ENCODE results near the gene CHRDL1.

DNA sequence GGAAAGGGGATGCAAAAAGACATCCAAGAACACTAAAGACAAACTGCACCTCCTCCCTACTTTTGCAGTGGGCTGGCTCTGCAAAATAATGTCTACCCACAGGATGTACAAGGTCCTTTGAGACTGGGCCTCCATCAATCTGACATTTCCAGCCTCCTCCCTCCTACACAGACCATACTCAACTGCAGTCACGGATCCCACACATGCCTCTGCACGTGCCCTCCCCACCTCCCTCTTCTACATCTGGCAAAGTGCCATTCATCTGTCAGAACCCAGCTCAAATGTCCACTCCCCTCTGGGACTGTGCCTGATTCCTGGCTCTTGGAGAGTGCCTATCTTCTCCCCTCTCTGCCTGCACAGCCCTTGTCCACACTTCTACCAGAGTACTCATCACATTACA, 50.3 kb downstream of the CHRDL1 start:
- TF ChIP-seq, protein P1, sequence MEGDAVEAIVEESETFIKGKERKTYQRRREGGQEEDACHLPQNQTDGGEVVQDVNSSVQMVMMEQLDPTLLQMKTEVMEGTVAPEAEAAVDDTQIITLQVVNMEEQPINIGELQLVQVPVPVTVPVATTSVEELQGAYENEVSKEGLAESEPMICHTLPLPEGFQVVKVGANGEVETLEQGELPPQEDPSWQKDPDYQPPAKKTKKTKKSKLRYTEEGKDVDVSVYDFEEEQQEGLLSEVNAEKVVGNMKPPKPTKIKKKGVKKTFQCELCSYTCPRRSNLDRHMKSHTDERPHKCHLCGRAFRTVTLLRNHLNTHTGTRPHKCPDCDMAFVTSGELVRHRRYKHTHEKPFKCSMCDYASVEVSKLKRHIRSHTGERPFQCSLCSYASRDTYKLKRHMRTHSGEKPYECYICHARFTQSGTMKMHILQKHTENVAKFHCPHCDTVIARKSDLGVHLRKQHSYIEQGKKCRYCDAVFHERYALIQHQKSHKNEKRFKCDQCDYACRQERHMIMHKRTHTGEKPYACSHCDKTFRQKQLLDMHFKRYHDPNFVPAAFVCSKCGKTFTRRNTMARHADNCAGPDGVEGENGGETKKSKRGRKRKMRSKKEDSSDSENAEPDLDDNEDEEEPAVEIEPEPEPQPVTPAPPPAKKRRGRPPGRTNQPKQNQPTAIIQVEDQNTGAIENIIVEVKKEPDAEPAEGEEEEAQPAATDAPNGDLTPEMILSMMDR (IDR thresholded peaks at IDR 0.05), result no peak
- TF ChIP-seq POLR2A (IDR thresholded peaks at IDR 0.05), result no peak
